GM18909 (cell line): Measurements from ENCODE around the gene FGF1.

Experiments
- ATAC-seq: cut with Tn5 transposase; IDR thresholded peaks from one replicate; pipeline ENCODE4 v1.9.1; 2021; ENCODE audit warnings: mild to moderate bottlenecking; ENCODE audit not compliant: unreplicated experiment, poor library complexity

FGF1 gene

DNA sequence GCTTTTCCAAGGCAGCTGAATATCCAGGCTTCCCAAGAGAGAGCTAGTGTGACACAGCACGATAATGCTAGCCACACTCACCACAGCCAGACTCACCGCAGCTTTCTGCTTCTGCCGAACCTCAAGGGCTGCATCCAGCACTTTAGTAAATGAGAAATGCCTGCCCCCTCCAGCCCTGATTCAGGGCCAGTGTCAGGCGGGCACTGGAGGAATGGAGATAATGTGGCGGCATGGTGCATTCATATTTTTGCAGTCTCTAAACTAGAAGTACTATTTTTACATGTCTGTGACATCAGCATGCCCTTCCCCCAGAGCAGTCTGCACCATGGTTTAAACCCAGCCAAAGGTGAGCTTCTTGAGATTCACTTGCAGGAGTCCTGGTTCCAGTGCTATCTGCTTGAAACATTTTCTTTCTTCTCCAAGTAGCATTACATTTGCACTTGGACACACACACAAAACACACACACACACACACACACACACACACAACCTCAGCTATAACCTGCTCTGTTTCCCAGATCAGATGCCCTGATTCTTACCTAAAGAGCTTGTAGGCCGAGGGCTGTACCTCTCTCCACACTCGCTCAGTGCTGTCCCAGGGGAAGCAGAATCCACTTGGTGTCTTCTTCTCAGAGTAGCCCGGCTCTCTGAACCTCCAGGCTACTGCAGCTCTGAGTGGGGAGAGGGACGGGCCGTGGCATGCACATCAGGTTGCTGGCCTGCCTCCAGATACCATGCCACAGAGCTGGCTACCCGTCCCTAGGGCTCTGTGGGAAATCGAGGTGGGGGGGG is at the start of gene FGF1:
TSS of gene FGF1 (minus strand) at position 673 of the 792 bp plus-strand sequence. CDS start 71,963 bp downstream, outside the sequence.
- no peak for ATAC-seq

DNA sequence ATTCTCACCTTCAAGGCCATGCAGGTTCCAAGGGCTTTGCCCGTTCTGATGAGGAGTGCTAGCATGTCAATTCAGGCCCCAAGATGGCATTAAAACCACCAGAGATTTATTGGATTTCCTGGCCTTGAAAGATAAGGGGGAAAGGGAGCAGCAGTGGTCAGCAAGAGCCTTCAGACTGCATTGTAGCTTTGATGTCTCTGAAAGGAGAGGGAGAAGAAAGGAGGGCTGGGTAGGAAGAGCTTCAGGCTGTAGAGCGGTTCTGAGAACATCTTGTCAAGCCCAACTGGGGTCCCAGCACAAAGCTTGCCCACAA is 41.8 kb upstream of the FGF1 start:
- no peak for ATAC-seq

DNA sequence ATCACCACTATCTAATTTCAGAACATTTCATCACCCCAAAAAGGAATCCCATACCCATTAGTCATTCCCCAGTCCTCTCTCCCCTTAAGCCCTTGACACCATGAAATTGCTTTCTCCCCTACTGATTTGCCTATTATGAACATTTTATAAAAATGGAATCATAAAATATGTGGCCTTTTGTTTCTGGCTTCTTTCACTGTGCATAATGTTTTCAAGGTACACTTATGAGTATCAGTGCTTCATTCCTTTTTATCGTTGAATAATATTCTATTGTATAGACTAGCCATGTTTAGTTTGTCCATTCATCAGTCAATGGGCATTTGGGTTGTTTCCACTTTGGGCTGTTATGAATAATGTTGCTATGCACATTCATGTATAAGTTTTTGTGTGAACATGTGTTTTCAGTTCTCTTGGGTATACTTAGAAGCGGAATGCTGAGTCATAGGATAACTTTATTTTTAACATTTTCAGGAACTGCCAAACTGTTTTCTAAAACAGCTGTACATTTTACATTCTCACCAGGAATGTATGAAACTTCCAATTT is 40.4 kb upstream of the FGF1 start:
- no peak for ATAC-seq

DNA sequence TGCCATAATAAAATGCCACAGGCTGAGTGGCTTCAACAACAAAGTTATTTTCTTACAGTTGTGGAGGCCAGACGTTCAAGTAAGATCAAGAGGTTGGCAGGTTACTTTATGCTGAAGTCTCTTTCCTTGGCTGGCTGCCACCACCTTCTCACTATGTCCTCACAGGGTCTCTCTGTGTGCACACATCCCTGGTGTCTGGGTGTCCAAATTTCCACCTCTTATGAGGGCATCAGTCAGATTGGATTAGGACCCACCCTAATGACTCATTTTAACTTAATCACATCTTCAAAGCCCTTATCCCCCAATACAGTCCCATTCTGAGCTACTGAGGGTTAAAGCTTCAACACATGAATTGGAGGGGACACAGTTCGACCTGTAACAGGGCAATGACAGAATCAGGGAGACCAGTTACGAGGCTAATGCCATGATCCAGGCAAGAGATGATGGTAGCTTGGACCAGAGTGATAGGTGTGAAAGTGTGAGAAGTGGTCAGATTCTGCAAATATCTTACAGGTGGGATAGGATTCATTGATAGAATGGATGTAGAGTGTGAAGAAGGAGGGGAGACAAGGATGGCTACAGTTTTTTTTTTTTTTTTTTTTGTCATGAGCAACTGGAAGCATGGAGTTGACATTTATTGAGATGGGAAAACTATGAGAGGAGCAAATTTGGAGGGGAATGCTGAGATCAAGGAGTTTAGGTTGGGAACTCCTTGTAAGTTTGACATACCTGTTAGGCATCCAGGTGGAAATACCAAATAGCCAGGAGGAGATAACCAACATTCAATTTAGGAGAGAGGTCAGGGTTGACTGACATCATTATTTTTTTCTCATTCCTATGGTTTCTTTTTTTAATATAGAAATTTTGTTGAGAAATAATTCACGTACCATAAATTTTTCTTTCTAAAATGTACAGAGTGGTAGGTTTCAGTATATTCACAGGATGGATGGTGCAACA is 39.6 kb upstream of the FGF1 start:
- ATAC-seq: no peak

DNA sequence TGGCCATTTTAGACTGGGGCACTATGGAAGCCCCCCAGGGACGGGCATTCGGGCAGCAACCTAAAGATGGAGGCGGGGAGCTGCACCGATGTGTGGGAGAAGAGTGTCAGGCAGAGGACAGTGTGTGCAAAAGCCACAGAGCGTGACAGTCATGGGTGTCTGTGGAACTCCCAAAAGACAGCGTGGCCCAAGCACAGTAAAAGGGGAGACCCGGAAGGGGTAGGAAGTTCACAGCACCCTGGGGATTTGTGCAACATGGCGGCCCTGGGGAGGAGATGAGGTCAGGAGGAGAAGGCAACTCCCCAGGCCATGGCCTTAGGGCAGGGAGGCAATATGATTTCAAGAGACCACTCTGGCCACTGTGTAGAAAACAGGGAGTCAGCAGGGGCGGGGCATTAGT is 38.9 kb upstream of the FGF1 start:
- ATAC-seq: no peak

DNA sequence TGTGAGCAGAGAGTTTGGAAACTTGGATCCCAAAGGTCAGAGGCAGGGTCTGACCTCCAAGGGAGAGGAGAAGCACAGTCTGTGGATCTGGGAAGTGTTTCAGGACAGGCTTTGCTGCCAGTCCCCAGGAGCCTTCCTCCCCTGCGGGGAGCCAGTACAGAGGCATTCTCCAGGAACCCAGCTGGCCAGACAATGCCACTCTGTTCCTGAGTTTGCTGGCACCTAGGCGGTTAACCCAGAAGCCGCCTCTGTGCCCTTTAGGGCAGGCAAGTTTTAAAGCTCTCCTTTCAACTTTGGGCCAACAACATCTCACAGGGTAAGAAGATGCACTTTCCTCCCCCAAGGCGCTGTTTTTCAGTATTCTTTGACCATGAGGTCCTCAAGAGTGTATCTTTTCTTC is 37.0 kb upstream of the FGF1 start:
- no peak for ATAC-seq

DNA sequence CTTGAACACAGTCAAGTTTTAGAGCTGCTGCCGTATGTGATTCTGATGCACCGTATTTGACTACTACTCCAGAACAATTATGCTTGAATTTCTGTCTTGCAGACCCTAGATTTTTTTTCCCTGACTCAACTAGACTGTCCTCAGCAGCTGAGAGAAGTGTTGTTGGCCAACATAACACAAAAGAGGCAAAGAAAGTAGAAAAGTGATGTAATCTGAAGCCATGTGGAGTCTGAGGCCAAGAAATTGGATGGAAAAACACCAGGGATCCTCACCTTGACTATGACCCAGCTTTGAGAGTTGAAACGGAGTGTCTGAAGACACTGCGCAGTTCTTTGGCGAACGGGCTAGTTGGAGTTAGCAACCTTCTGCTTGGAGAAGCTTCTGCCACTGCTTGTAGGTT is 36.3 kb upstream of the FGF1 start:
- no peak for ATAC-seq

DNA sequence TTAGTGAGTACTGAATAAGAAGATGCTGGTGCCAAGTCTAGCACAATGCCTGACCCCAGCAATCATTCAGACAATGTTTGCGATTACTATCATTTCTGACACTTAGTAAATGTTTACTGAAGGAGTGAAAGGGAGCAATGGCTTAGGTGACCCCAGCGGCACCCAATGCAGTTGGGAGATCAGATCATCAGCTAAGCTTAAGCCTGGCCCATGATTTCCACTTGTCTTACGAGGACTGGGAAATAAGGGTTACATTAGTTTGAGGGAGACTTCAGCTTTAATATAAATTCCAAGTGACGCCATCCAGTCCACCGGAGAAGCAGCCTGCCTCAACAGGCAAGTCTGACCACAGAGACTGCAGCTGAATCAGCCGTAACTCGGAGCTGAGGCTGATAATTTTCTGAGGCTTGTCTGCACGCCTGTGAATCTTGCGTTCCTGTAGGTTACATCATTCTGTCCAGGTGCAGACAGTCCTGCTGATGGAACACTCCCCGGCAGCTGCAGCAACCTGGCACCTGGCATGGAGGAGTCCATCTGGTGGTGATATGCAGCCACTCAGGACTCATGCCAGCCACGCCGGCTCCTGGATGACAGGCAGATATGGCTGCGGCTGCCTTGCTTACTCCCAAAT is 34.9 kb upstream of the FGF1 start:
- no peak for ATAC-seq

DNA sequence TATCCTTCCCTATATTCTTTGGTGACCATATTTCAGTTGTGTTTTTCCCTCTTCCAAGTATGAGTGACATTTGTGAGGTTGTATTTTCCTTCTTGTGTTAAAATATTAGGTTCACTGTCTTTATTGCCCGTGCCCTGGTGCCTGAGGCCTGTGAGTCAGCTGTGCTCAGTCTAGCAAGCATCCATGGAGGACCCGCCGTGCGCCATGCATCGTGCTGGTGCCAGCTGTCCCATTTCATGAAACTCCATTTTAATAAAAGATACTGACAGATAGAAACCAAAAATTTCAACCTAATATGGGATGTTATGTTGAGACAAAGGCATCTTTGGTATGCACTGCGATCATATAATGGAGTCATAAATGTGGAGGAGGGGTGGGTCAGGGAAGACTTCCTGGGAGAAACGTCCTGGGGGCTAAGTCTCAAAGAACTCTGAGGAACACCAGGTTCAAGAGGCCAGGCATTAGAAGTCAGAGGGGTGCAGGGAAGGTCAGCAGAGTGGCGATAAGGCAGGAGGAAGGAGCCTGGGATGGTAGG is 34.0 kb upstream of the FGF1 start:
- no peak for ATAC-seq

DNA sequence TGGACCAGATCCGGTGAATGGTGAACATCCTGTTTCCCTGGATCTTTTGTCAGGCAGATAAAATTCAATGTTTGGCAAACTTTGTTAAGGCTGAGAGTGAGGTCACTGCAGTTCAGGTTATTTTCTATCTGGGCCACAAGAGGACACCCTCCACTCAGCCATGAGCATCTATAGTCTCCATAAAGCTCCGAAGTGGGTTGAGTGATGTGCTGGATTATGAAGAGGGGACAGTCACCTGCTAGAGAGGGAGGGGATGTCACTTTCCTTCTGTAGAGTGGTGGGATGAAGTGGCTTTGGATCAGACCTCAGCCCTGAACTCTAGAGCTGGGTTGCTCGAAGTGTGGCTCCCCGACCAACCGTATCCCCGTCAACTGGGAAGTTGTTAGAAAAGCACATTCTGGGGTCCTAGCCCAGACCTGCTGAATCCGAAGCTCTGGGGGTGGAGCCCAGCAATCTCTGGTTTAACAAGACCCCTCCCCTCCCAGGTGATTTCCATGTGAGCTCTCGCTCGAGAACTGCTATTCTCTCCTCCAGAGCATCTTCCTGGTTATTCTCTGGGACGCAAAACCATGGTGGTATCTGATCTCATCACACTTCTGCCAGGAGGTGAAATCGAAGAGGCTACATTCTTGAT is 31.8 kb upstream of the FGF1 start:
- no peak for ATAC-seq

DNA sequence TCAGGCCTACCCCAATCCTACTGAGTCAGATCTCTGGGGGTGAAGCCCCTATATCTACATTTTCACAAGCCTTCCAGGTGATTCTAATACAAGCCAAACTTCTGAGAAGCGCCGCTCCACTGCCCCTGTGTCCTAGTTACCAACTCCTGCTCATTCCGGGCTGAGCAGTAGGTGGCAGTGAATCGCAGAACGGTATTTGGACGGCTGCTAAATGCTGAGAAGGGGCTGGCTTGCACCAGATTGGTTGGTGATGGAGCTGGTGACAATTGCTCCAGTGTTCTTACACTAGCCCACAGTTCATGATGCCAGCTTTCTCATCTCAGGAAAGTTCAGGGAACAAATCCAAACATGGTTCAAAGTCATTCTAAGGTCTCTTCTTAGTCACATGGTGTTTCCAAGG is 31.1 kb upstream of the FGF1 start:
- peak; percentile 57 for ATAC-seq

DNA sequence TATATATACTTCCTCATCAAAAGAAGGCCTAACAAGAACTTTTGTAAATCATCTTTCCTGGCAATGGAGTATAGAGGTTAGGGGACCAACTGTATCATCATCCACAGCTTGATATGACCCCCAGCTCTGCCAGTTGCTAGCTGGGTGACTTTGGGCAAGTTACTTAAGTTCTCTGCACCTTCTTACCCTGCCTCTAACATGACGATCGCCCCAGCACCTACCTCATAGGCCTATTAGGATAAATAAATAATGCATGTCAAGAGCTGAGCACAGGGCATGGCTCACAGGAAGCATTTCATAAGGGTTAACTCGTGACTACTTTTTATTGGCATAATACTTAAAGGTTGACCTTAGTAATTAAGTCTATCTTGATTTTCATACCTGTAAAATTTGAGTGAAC is 29.4 kb upstream of the FGF1 start:
- no peak for ATAC-seq

DNA sequence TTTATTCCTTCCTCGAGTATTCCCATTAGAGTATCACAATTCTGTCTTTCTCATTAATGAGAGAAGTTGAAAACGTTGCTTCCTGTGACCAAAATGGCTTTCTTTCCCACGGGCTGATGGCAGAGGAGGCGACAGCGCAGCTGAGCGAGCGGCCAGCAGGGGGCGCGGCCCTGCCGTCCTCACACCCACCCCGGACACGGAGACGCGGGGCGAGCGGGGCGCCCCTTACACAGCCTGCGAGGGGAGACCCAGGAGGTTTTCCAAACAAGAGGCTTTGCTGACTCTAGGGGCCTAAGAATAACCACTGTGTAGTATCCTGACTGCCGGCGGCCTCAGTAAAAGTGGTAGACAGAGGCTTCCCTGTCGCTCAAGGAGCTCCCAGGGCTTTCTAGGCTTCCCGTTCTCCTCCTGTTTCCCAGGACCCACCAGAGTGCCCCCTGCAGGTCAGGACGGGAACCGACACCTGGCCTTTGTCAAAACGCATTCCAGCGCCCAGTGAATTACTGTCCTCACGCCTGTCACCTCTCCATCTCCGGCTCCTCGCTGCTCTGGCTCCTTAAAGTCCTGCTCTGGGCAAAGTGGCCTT is 27.3 kb upstream of the FGF1 start:
- peak; percentile 98 for ATAC-seq

DNA sequence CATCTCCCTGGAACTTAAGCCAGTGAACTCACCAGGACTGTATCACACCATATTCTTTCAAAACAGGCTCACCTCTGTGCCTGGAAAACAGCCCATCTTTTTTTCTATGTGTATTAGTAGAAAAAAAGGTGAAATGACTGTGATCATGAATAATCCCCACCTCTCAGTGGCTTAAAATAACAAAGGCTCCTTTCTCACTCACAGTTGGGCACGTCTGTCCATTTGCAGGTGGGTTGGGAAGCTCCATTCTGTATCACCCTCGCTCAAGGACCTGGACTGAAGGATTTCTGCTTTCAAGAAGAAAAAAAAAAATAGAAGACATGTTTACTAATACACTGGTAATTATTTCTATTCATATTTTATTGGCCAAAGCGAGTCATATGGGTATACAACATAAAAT is 17.3 kb upstream of the FGF1 start:
- ATAC-seq: no peak

DNA sequence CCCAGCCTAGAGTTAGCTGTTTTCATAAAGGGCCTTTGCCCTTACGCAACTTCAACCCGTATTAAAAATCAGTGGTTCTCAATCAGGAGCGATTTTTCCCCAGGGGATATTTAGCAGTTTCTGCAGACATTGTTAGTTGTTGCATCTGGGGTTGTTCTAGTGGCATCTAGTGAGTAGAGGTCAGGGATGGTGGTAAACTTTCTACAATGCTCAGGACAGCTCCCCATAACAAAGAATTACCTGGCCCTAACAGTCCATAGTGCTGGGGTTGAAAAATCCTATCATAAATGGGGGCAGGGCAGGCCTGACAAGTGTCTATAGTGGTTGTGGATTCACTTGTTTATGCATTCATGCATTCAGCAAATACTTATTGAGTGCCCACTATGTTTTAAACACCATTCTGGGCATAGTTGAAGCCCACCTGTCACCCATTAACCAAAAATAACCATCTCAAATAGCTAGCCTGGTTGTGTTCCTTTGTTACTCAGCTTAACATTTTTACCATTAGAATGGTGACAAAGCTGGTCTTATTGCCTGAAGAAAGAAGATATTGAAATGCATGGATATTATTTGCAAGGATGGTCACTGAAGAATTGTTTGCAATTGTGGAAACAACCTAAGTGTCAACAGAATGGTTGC is 15.9 kb upstream of the FGF1 start:
- no peak for ATAC-seq

DNA sequence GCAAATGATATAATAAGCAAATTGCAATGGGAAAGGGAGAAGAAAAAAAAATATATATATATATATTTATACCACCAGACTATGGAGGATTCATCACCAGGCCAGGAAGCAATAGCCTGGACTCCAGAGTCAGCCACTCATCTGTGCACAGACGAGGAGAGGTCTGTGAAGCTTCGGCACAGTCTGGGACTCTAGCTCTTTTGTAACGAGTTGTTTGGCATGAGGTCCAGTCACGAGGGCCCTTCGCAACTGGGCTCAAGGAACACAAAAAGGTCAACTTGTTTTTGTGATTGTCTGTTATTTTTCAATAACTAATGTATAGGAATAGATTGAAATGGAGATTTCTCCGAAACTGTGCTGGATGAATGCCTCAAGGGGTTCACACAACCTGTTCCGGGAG is 14.7 kb upstream of the FGF1 start:
- no peak for ATAC-seq

DNA sequence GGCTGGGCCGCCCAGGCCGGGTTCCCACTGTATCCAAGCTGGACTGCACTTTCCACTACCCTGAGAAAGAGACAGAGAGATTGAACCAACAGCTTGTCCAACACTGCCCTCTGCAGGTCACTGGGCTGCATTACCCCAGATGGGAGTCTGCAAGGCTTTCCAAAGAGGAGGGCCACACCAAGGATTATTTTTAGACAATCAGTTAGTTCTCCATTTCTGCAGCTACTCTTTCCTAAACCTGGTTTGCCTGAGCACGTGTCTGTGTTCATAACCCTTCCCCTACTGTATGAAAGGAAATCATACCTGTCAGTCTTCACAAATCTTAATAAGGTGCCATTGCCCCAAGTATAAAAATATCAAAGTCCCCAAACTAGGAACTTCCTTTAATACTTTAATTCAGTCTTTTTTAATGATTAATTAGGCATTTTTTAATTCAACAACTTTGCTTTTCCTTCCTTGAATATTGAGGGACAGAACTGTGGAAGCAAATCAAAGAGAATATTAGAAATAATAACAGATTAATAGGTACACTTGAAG is 13.4 kb upstream of the FGF1 start:
- no peak for ATAC-seq

DNA sequence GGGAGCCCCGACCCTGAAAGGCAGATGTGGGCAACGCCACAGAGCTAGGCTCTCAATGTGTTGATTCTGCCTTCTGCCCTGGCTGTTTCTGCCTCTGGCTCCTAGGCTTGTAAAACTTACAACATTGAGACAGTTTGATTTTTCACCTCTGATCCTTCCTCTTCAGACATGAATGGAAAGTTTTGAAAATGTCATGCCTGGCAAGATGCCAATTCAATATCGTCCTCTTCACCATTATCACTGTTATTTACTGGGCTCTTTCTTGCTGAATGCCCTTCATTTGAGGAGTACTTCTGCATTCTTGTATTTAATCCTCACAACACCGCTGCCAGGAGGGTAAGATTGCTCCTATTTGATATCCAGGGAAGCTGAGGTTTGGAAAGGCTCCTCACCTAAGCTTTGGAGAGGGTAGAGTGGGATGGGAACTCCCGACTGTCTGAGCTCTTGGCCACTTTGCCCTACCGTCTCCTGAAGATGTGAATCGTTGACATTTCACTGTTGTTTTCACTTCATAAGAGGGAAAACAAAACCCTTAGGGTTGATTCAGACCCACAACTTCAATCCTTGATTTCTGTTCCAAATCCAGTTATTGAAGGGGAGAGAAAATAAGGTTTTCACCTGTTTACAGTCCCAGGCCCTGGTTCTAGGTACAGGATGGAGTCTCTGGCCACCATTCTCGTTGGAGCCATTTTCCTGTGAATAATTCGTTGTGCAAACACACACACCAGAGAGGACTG is 12.7 kb upstream of the FGF1 start:
- no peak for ATAC-seq
